ENCODE data around the gene ARL4C.

Gene ARL4C

DNA sequence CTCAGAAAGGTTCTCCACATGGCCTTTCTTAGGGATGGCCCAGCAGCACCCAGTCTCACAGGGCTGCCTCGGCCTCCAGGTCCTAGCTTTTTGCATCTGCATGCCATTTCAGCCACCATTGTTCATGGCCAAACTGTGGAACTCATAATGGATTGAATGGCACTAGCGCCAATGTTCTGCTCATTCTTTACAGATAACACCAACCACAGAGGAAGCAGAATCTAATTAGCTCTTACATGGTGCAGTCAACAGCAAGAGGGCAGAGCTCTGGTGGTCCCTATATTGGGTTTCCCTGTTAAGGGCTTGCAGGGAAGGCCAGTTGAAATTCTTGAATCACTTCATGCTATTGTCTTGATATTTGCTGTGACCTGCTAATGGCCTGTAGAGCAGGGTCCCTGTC lies 45.6 kb downstream of the ARL4C start:
- Mint-ChIP-seq H3K9me3 (peaks cover 20% of the 10 kb centered on the region), H3K4me3 (no peak overlapping the region), H3K4me1 (peaks cover 44% of the 10 kb centered on the region), H3K27ac (no peak overlapping the region), H3K27me3 (ENCODE audit: low read depth, poor library complexity) (no peaks in the 10 kb centered on the region), H3K36me3 (ENCODE audit: low read depth) (peaks cover 5% of the 10 kb centered on the region)
- no peak for TF ChIP-seq CTCF (IDR thresholded peaks at IDR 0.05)
- no peak for DNase-seq

GRCh38 chr2:234450431-234451124 lies 46.3 kb downstream of the ARL4C start:
- no peak overlapping the region for H3K4me3 Mint-ChIP-seq

DNA sequence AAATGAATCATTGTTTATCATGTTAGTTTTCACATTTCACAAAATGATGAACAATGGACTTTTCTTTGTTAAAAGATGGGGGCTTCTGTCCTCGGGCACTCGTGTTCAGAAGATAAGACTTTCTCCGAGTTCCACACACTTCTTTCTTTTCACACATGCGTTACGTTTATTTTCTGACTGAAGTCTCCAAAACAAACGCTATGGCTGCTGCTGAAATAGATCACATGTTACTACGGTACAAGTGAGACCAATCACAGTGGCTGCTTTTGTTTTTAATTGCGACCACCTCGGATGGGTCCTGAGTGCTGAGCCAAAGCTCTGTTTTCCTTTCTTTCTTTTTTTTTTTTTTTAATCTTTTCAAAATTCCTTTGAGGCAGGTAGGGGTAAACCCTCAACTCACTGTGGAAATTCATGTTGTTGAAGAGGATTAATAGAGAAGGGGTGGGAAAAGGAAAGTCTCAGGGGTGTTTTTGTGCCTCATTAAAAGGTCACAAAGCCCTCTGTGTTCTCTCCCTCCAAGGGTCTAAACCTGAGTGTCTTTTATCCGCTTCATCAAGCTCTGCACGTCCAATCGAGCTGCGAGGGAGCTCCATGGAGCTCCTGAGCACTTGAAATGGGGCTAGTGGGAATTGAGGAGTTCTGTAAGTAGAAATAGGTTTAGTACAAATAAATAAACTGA lies 48.2 kb downstream of the ARL4C start:
- H3K4me3 Mint-ChIP-seq = peak overlapping the region; percentile 50
- no peak for DNase-seq
- H3K9me3 Mint-ChIP-seq = peaks cover 10% of the 10 kb centered on the region
- H3K27me3 Mint-ChIP-seq (ENCODE audit: low read depth, poor library complexity) = peaks cover 5% of the 10 kb centered on the region
- TF ChIP-seq CTCF (IDR thresholded peaks at IDR 0.05) = no peak
- peak overlapping the region; percentile 98 for H3K27ac Mint-ChIP-seq
- H3K36me3 Mint-ChIP-seq (ENCODE audit: low read depth) = peaks cover 5% of the 10 kb centered on the region
- peaks cover 52% of the 10 kb centered on the region for H3K4me1 Mint-ChIP-seq

More at GRCh38 chr2:234450431-234451124, 46.3 kb downstream of the ARL4C start:
- Mint-ChIP-seq H3K4me1 (peaks cover 48% of the 10 kb centered on the region), H3K9me3 (peaks cover 17% of the 10 kb centered on the region), H3K36me3 (ENCODE audit: low read depth) (peaks cover 5% of the 10 kb centered on the region), H3K27me3 (ENCODE audit: low read depth, poor library complexity) (no peaks in the 10 kb centered on the region), H3K27ac (peak overlapping the region; percentile 89)
- no peak for DNase-seq
- no peak for TF ChIP-seq CTCF (IDR thresholded peaks at IDR 0.05)

GRCh38 chr2:234447963-234448362 lies 48.9 kb downstream of the ARL4C start:
- Mint-ChIP-seq H3K27ac (peak overlapping the region; percentile 98), H3K27me3 (ENCODE audit: low read depth, poor library complexity) (peaks cover 5% of the 10 kb centered on the region), H3K36me3 (ENCODE audit: low read depth) (peaks cover 2% of the 10 kb centered on the region), H3K4me3 (no peak overlapping the region), H3K4me1 (peaks cover 52% of the 10 kb centered on the region), H3K9me3 (peaks cover 7% of the 10 kb centered on the region)
- TF ChIP-seq CTCF (IDR thresholded peaks at IDR 0.05) = no peak
- no peak for DNase-seq

- H3K27me3 Mint-ChIP-seq (ENCODE audit: low read depth, poor library complexity) = peaks cover 5% of the 10 kb centered on the region
- H3K36me3 Mint-ChIP-seq (ENCODE audit: low read depth) = no peaks in the 10 kb centered on the region
- no peak for TF ChIP-seq CTCF (IDR thresholded peaks at IDR 0.05)
- no peak for DNase-seq
- H3K4me1 Mint-ChIP-seq = peaks cover 52% of the 10 kb centered on the region
- peak overlapping the region; percentile 98 for H3K27ac Mint-ChIP-seq
- H3K4me3 Mint-ChIP-seq = no peak overlapping the region
- peaks cover 5% of the 10 kb centered on the region for H3K9me3 Mint-ChIP-seq
Measured at GRCh38 chr2:234447189-234447588, 49.7 kb downstream of the ARL4C start.
